Lower leg skin (tissue), 3 donors: ENCODE results near the gene UROD.

Experiments
- CTCF ChIP-seq, 3 donors: fragments of 450-650 bp; IDR thresholded peaks; one replicate each; pipeline ENCODE4 v1.5.1; 2016; ENCODE audit warnings: antibody characterized with exemption in 3 of 3, mild to moderate bottlenecking in 3 of 3, moderate library complexity in 2 of 3
- POLR2A ChIP-seq, 2 donors: fragments of 450-650 bp; IDR thresholded peaks; one replicate each; pipeline ENCODE4 v1.6.1; 2016 to 2017; ENCODE audit warnings: antibody characterized with exemption in 2 of 2, mild to moderate bottlenecking in 1 of 2, moderate library complexity in 1 of 2

- TF ChIP-seq CTCF (IDR thresholded peaks at IDR 0.05) (no peak), POLR2A (IDR thresholded peaks at IDR 0.05) (no peak)
Measured at GRCh38 chr1:45026446-45026845, 14.4 kb downstream of the UROD start.
